Daoy (cell line): ENCODE measurements around the gene HM13. TPM values are rescaled to one million over a fixed set of nuclear protein-coding genes. Genes with fewer than 3 reads are reported as not detected.
"Not testable (repeated sequence)": the region's sequence is repeated elsewhere in the genome, so short reads cannot be mapped to it uniquely, and the experiment has no call there.

Experiments
- DNase-seq: peaks from one replicate; pipeline ENCODE4 v3.0.0-alpha.2; 2015; ENCODE audit warnings: low read depth
- total RNA-seq: library from RNA; depleted of rRNA; stranded (reverse); fragments of >200 nt; shearing (Covaris generic); gene quantifications from 2 replicates; pipeline ENCODE4 v1.2.3, GENCODE V29; 2014

Gene HM13
- total RNA-seq, 1 experiment from 2014 or later: 34.8 TPM

DNA sequence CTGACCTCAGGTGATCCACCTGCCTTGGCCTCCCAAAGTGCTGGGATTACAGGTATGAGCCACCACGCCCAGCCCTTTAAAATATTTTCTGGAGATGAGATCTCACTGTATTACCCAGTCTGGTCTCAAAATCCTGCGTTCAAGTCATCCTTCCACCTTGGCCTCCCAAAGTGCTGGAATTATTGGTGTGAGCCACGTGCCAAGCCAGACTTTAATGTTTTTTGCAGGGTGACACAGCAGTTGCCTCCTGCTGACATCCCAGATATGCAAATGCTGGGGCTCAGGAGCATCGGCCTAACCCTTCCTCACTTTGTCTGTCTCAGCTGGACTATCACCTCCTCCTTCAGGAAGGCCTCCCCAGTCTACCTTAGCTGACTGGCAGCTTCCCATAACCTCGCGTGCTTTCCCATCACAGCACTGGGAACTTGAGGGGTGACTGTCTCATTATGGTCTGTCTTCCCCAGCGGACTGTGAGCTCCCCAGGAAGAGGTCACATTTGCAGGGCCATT, 76.5 kb downstream of the HM13 start:
- peak; percentile 38 for DNase-seq

GRCh38 chr20:31593221-31594001, 79.2 kb downstream of the HM13 start:
- DNase-seq: peak; percentile 98

DNA sequence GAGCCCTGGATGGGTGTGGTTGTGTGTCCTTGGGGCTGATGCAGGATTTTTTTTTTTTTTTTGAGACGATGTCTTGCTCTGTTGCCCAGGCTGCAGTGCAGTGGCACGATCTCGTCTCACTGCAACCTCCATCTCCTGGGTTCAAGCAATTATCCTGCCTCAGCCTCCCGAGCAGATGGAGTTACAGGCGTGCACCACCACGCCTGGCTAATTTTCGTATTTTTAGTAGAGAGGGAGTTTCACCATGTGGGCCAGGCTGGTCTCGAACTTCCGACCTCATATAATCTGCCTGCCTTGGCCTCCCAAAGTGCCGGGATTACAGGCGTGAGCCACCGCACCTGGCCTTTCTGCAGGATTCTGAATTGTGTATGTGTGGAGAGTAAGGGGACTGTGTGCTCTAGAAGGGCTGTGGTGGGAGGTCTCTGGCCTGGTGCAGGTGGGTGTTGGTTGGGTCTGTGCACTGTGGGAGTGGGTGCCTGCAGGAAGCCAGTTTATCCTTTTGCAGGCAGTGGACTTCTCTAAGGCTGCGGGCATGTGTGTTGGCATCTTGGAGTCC, 79.8 kb downstream of the HM13 start:
- peak; percentile 21 for DNase-seq

- peak; percentile 38 for DNase-seq
Observed at GRCh38 chr20:31594558-31595379, 80.5 kb downstream of the HM13 start.

DNA sequence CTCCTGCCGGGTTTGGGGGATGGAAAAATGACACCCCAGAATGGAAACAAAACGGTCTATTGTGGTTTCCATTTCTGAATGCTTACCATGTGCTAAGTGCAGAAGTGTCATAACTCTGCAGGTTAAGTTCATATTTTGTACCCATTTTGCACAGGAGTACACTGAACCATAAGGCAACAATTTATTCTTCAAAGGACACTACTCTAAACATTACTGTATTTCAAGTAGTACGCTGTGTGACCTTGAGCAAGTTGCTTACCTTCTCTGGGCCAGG, 81.1 kb downstream of the HM13 start:
- DNase-seq: no peak

- DNase-seq: peak; percentile 91
Observed at GRCh38 chr20:31595654-31596411, 81.6 kb downstream of the HM13 start.

GRCh38 chr20:31596412-31596715, 82.1 kb downstream of the HM13 start:
- not testable (repeated sequence) for DNase-seq

GRCh38 chr20:31596831-31597480, 82.7 kb downstream of the HM13 start:
- DNase-seq: no peak

DNA sequence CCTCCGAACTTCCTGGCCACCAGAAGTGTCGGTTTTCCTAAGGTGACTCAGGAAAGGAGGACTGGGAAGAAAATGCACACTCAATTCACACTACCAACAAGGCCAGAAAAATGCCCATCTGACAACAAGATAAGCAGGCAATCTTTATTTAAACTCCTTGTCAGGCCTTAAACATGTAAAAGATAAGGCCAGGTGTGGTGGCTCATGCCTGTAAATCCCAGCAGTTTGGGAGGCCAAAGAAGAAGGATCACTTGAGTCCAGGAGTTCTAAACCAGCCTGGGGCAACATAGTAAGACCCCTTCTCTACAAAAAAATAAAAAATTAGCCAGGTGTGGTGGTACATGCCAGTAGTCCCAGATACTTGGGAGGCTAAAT, 83.2 kb downstream of the HM13 start:
- no peak for DNase-seq

- DNase-seq: no peak
Observed at GRCh38 chr20:31602431-31602778, 88.2 kb downstream of the HM13 start.

- DNase-seq: peak; percentile 94
Observed at GRCh38 chr20:31602779-31603441, 88.7 kb downstream of the HM13 start.

GRCh38 chr20:31603822-31604566, 89.8 kb downstream of the HM13 start:
- DNase-seq: peak; percentile 99

DNA sequence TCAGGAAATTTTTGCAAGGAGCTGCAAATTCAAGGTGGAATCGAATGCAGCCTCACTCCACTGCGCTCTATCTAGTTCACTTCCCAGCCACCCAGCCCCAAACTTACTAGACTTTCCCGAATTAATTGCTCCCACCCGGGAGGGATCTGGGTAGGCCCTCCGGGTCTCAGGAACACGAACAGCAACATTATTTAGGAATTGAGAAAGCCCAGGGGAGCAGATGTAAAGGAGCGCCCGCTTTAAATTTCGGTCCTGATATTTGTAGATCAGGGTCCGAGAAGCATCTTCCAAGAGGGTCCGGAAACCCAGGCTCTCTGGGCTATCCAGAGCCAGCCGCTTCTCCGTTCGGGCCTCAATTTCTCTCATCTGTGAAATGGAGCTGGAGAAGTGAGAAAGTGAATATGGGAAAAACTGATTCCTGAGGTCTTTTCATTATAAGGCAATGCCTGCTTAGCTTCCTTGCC, 90.4 kb downstream of the HM13 start:
- no peak for DNase-seq

DNA sequence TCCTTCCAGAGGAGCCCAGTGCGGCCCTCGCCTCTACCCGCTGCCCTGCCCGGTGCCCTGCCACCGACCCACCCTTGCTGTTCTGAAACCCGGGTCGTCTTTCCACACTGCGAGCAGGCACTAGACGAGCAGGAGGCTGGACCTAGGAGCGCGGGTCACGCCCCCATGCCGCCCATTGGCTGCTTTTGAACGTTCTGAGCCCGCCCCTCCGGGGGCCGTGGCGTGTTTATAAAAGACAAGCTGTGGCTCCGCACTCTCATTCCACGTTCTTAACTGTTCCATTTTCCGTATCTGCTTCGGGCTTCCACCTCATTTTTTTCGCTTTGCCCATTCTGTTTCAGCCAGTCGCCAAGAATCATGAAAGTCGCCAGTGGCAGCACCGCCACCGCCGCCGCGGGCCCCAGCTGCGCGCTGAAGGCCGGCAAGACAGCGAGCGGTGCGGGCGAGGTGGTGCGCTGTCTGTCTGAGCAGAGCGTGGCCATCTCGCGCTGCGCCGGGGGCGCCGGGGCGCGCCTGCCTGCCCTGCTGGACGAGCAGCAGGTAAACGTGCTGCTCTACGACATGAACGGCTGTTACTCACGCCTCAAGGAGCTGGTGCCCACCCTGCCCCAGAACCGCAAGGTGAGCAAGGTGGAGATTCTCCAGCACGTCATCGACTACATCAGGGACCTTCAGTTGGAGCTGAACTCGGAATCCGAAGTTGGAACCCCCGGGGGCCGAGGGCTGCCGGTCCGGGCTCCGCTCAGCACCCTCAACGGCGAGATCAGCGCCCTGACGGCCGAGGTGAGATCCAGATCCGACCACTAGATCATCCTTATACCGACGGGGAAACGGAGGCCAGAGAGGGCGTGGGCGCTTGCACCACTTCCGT, 91.0 kb downstream of the HM13 start, which contains the start of gene ID1:
TSS of gene ID1 (plus strand) at position 259 of the 871 bp plus-strand sequence. CDS start at position 358, 99 bp downstream.
- DNase-seq: peak; percentile 98

DNA sequence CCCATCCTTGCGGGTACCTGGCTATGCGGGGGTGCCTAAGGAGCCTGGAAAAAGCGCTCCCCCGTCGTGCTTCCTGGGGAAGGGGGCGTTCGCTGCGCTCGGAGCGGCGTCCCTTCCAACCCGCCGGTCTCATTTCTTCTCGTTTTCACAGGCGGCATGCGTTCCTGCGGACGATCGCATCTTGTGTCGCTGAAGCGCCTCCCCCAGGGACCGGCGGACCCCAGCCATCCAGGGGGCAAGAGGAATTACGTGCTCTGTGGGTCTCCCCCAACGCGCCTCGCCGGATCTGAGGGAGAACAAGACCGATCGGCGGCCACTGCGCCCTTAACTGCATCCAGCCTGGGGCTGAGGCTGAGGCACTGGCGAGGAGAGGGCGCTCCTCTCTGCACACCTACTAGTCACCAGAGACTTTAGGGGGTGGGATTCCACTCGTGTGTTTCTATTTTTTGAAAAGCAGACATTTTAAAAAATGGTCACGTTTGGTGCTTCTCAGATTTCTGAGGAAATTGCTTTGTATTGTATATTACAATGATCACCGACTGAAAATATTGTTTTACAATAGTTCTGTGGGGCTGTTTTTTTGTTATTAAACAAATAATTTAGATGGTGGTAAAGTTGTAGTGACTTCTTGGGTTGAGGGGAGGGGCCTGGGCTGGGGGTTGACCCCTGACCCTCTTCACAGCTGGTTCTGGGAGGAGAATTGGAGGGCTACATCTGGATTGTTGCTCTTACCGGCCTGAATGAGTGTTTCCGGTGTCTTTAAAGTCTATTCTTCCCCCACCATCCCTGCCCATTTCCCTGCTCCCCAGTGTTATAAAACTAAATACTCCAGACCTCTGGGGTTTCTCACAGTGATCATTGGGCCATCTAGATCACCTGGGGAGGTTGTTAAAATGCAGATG, 91.9 kb downstream of the HM13 start:
- DNase-seq: peak; percentile 29

- DNase-seq: peak; percentile 77
Observed at GRCh38 chr20:31606804-31607639, 92.8 kb downstream of the HM13 start.

- DNase-seq: no peak
Observed at GRCh38 chr20:31607640-31608250, 93.5 kb downstream of the HM13 start.
